Common myeloid progenitor, CD34-positive (primary cell): ENCODE results near the gene PSRC1.
"Not testable (repeated sequence)": the region's sequence is repeated elsewhere in the genome, so short reads cannot be mapped to it uniquely, and the experiment has no call there.

Source experiments
- CTCF ChIA-PET: fragments of 350-600 bp; sonication (Branson Sonifier 250); formaldehyde crosslinking; loops from one replicate; lab custom pipeline; 2021; ENCODE audit warnings: antibody characterized with exemption; lab: Charles Lee
- POLR2A ChIA-PET: fragments of 350-600 bp; sonication (Branson Sonifier 250); formaldehyde crosslinking; loops from one replicate; lab custom pipeline; 2021; ENCODE audit warnings: antibody characterized with exemption; lab: Charles Lee
- DNase-seq, 3 donors: peaks; one replicate each; pipeline versions ENCODE4 v3.0.0 to v3.0.0-alpha.2; 2013
- H3K27ac ChIP-seq, 2 experiments: 1 replicate in 1 of 2; 2 replicates in 1 of 2; pipeline ENCODE4 v1.7.0; 2013; ENCODE audit warnings: inconsistent platforms in 2 of 2, low read length in 2 of 2, mild to moderate bottlenecking in 2 of 2, low read depth in 1 of 2, moderate library complexity in 1 of 2; ENCODE audit not compliant: severe bottlenecking in 2 of 2, insufficient read depth in 1 of 2, poor library complexity in 1 of 2
- H3K27me3 ChIP-seq, 5 experiments: replicated peaks in 2 of 5; 1 replicate in 3 of 5; 2 replicates in 2 of 5; pipeline versions ENCODE4 v1.6.1 to v1.7.0; 2013; ENCODE audit warnings: low read length in 4 of 5, mild to moderate bottlenecking in 2 of 5, moderate library complexity in 2 of 5, inconsistent platforms in 1 of 5; ENCODE audit not compliant: insufficient read depth in 5 of 5, control insufficient read depth in 4 of 5
- H3K36me3 ChIP-seq, 4 experiments: 1 replicate in 2 of 4; 2 replicates in 2 of 4; pipeline versions ENCODE4 v1.6.1 to v1.7.0; 2013; ENCODE audit warnings: low read length in 3 of 4, control low read depth in 1 of 4, mild to moderate bottlenecking in 1 of 4; ENCODE audit not compliant: control insufficient read depth in 4 of 4, insufficient read depth in 4 of 4
- H3K4me1 ChIP-seq, 4 experiments: 1 replicate in 3 of 4; 2 replicates in 1 of 4; pipeline versions ENCODE4 v1.6.1 to v1.7.1; 2013; ENCODE audit warnings: low read length in 3 of 4, mild to moderate bottlenecking in 3 of 4, control low read depth in 1 of 4, inconsistent platforms in 1 of 4, moderate library complexity in 1 of 4; ENCODE audit not compliant: control insufficient read depth in 4 of 4, insufficient read depth in 4 of 4; ENCODE audit errors: control extremely low read depth in 1 of 4
- H3K4me3 ChIP-seq, 7 experiments: 1 replicate in 4 of 7; 2 replicates in 3 of 7; pipeline versions ENCODE4 v1.5.1 to v1.7.0; 2013; ENCODE audit warnings: mild to moderate bottlenecking in 7 of 7, low read length in 6 of 7, moderate library complexity in 6 of 7, inconsistent platforms in 2 of 7, low read depth in 2 of 7, control low read depth in 1 of 7; ENCODE audit not compliant: insufficient read depth in 4 of 7, control insufficient read depth in 1 of 7; ENCODE audit errors: extremely low read depth in 1 of 7
- H3K9me3 ChIP-seq, 5 experiments: 1 replicate in 4 of 5; 2 replicates in 1 of 5; pipeline versions ENCODE4 v1.6.1 to v1.7.1; 2013; ENCODE audit warnings: low read length in 4 of 5, mild to moderate bottlenecking in 2 of 5, inconsistent platforms in 1 of 5, low read depth in 1 of 5, moderate library complexity in 1 of 5; ENCODE audit not compliant: control insufficient read depth in 4 of 5, insufficient read depth in 2 of 5; ENCODE audit errors: control extremely low read depth in 1 of 5
- WGBS: methylation state at CpG from one replicate; pipeline ENCODE4 v1.1.5; 2013; ENCODE audit not compliant: insufficient coverage; 5-methylcytosine and 5-hydroxymethylcytosine counted together

The PSRC1 gene

GRCh38 chr1:109305991-109306390, 23.0 kb upstream of the PSRC1 start:
- H3K9me3 ChIP-seq, POLR2A ChIA-PET, H3K4me3 ChIP-seq, DNase-seq, H3K27ac ChIP-seq, H3K36me3 ChIP-seq: not testable (repeated sequence)
- WGBS, result 97% methylated on average over 5 of the region's 10 CpGs
- Histone ChIP-seq H3K4me1 (peaks cover 0 to 16% (median 4%) of the 10 kb centered on the region in 4 experiments), H3K27me3 (peaks cover 0 to 18% (median 2%) of the 10 kb centered on the region in 5 experiments)
- CTCF ChIA-PET, result interaction anchor here (0.5 to 2.5 kb wide), 4 partner anchors 16 to 134 kb away, joined by 3 to 8 read pairs (median 3); no protein-coding TSS in a partner anchor

DNA sequence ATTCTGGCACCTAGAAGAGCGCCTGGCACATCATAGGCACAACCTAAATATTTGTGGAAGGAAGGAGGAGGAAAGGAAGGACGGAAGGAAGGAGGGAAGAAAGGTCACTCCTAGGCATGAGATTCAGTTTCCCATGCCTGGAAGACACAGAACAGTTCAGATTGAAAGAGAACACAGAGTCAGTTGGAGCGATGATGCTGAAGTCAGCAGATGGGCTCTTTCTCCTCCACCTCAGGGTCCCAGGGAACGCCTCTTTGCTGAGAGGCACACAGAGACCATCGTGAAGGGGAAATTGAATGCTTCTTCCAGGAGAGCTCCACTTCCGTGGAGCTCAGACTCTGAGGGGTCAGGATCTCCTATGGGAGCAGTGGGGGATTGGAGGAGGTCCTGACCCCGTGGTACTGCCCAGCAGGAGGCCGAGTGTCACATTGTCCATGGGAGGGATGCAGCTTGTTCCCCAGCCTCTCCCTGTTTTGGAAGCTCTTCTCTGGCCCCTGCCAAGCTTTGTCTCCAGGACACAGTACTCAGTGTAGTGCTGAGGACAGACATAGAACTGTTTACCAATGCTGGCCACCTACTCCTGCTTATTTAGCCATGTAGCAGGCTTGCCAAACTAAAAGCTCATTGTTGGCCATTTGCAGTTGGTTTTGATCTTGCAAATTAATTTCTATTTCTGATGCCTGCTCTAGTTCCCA, 21.4 kb upstream of the PSRC1 start:
- peaks cover 0 to 16% (median 4%) of the 10 kb centered on the region in 4 experiments for H3K4me1 ChIP-seq
- DNase-seq, result no peak
- 86% methylated on average over 2 of the region's 8 CpGs for whole genome bisulfite sequencing
- H3K27ac ChIP-seq, result no peak overlapping the region
- ChIA-PET CTCF (interaction anchor here (1.1 to 2.5 kb wide), 3 partner anchors 22 to 40 kb away, joined by 3 to 8 read pairs (median 7); partner anchors contain the start of gene PSRC1), POLR2A (no interaction called here)
- H3K4me3 ChIP-seq, result no peak overlapping the region
- no peaks in the 10 kb centered on the region for H3K36me3 ChIP-seq
- H3K9me3 ChIP-seq, result no peaks in the 10 kb centered on the region
- peaks cover 0 to 31% (median 2%) of the 10 kb centered on the region in 5 experiments for H3K27me3 ChIP-seq

- WGBS, result 100% methylated on average over 5 of the region's 5 CpGs
- H3K9me3 ChIP-seq, result no peaks in the 10 kb centered on the region
- H3K27me3 ChIP-seq, result peaks cover 0 to 33% (median 2%) of the 10 kb centered on the region in 5 experiments
- no peak overlapping the region for H3K4me3 ChIP-seq
- peaks cover 0 to 3% (median 0%) of the 10 kb centered on the region in 4 experiments for H3K4me1 ChIP-seq
- no peak for DNase-seq
- POLR2A ChIA-PET, result no interaction called here
- no peaks in the 10 kb centered on the region for H3K36me3 ChIP-seq
- CTCF ChIA-PET, result no interaction called here
- no peak overlapping the region for H3K27ac ChIP-seq
Measured at GRCh38 chr1:109301874-109302273, 18.9 kb upstream of the PSRC1 start.

DNA sequence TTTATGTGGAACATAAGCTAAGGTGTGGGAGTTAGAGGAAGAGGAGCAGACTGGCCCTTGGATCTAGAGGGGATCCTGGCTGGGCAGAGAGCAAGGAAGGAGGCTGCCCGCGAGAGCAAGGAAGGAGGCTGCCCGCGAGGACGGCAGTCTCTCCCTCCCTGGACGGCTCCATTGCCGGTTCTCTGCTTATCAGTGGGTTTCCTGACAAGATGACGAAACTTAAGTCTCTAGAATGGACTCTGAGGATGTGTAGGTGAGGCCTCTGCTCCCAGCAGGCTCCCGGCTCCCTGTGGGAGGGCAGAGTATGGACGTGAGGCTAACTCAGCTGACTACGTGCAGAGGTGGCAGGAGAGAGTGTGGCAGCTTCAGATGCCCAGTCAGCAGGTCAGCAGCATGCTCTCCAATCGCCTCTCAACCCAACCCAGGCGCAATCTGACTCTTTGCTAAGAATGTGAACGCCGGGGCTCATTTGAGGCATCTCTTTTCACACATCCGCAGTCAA, 17.8 kb upstream of the PSRC1 start:
- Histone ChIP-seq H3K9me3 (no peaks in the 10 kb centered on the region), H3K4me1 (no peaks in the 10 kb centered on the region), H3K27ac (no peak overlapping the region), H3K36me3 (no peaks in the 10 kb centered on the region), H3K4me3 (no peak overlapping the region), H3K27me3 (peaks cover 0 to 33% (median 2%) of the 10 kb centered on the region in 5 experiments)
- CTCF ChIA-PET, result no interaction called here
- POLR2A ChIA-PET, result no interaction called here
- no peak for DNase-seq
- 82% methylated on average over 10 of the region's 16 CpGs for WGBS

DNA sequence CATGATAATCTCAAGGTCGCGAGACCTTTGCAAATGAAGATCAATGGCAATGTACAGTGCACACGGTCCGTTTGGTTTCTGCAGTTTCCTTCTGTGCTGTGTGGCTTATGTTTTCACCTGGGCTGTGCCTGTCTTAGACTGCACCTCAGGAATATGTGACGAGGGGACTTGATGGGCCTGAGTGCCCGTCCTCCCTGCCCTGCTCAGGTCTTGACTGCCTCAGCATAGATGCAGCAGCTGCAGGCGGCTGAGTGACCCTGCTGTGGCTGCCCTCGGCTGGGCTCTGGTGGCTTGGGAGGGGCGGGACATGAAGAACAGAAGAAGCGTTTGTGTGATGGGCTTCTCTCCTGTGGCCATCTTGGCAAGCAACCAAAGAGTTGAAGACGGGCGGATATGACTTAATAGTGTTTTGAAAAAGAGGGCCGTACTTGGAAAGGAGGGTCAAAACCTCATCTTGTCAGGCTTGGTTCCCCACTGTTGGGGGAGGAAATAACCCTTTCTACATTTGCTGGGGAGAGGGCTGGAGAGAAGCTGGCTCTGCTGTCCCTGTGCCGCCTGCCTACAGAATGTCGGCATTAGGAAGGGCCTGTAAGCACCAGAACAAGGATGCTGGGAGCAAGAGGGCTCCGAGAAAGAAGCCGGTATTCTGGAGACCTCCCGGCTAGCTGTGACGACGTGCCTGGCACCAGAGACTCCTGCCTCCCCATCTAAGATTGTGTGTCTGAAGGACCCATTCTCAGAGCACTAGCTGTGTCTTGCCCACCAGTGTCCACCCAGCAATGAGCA, 16.8 kb upstream of the PSRC1 start:
- no peaks in the 10 kb centered on the region for H3K9me3 ChIP-seq
- peaks cover 0 to 3% (median under 1%) of the 10 kb centered on the region in 4 experiments for H3K4me1 ChIP-seq
- 93% methylated on average over 18 of the region's 20 CpGs for WGBS
- no peaks in the 10 kb centered on the region for H3K36me3 ChIP-seq
- H3K27ac ChIP-seq, result no peak overlapping the region
- peaks cover 0 to 36% (median 2%) of the 10 kb centered on the region in 5 experiments for H3K27me3 ChIP-seq
- H3K4me3 ChIP-seq, result no peak overlapping the region
- POLR2A ChIA-PET, result no interaction called here
- no peak for DNase-seq
- CTCF ChIA-PET, result no interaction called here

DNA sequence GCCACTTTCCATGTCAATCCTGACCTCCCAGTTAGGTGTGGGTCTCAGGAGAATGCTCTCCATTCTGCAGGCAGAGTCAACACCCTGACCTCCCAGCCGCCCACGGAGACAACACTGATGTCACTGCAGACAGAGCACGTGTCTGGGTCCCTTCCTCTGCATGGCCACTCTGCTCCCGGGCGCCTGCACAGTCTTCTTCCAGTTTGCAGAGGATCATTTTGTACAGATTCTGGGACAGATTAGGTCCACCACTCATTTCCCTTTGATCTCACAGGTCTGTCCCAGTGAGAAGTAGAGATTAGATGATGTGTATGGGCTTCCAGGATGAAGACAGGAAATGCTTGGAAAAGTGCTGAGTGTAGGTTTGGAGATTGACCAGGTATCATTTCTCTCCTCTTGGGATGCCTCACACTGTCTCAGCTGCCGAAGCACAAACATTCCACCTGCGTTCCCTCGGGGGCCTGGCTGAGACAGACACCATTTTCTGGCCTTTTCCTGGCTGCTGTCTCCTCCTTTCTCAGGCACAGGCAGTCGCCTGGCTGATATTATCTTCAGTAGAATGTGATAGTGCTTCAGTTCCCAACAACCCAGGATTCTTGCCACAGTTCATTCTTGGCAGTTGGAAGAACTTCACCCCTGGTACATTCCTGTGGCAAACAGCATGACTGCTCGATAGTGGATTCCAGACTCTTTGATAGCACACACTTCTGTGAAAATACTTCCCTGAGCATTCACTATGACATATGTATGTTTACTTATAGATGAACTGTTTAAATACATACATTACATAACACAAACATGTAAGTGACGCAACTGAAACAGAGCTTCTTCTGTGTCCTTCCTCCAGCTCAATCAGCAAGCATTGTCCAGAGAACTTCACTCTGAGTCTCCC, 16.0 kb upstream of the PSRC1 start:
- WGBS, result 90% methylated on average over 9 of the region's 11 CpGs
- Histone ChIP-seq H3K36me3 (no peaks in the 10 kb centered on the region), H3K27me3 (peaks cover 0 to 30% (median 2%) of the 10 kb centered on the region in 5 experiments), H3K27ac (no peak overlapping the region), H3K9me3 (no peaks in the 10 kb centered on the region), H3K4me3 (no peak overlapping the region), H3K4me1 (peaks cover 0 to 6% (median 2%) of the 10 kb centered on the region in 4 experiments)
- DNase-seq, result no peak
- ChIA-PET CTCF (no interaction called here), POLR2A (no interaction called here)
